Measurements from ENCODE around the gene MLLT6. TPM values are rescaled to one million over a fixed set of nuclear protein-coding genes. Genes with fewer than 3 reads are reported as not detected.
A peak's percentile ranks its signal among the peaks of the same experiment; 100 is the strongest.

The MLLT6 gene
- total RNA-seq, 3 donors from 2014 or later, result 90.1 to 164 (median 112) TPM

DNA sequence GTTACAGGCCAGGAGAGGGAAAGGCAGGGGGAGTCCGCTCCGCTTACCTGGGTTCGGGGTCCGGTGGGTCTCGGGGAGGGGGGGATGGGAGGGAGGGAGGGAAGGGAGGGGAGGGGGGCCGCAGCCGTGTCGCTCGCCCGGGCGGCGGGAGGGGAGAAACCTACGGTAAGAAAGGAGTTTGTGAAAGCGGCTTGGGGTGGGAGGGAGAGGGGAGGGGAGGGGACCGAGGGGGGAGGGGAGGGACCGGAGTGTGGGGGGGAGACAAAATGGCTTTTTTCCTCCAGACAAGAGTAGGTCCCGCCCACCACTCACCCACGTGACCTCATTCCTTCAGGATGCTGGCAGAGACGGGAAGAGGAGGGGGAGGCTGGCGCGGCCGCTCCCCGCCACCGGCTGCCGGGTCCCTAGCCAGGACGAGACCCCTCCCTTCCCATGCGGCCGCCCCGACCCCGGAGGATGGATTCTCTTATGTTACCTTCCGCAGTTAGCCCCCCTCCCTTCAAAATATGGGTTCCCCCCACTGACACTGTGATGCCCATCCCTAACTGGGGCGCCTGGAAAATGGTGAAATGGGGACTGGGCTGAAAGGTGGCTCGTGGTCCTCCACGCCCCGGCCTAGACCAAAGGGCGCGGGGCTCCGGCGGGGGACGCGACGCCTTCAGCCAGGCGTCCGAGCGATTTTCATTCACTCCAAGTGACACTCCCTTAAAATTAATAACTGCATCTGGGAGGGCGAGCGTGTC, 43.2 kb downstream of the MLLT6 start, which contains the start of gene PCGF2:
TSS of gene PCGF2 (minus strand) at position 188 of the 743 bp plus-strand sequence. CDS start 7,934 bp downstream, outside the sequence.
- Histone ChIP-seq H3K36me3 (ENCODE audit: low read depth) (peaks cover 4% of the 10 kb centered on the region), H3K4me3 (peak within 1 kb of the TSS; percentile 43), H3K4me1 (ENCODE audit: low read depth) (peaks cover 44% of the 10 kb centered on the region), H3K9me3 (no peaks in the 10 kb centered on the region)
- DNase-seq (peak; percentile 88 to 97 (median 91)), ATAC-seq (peak; percentile 23)
- TF ChIP-seq, protein P1, sequence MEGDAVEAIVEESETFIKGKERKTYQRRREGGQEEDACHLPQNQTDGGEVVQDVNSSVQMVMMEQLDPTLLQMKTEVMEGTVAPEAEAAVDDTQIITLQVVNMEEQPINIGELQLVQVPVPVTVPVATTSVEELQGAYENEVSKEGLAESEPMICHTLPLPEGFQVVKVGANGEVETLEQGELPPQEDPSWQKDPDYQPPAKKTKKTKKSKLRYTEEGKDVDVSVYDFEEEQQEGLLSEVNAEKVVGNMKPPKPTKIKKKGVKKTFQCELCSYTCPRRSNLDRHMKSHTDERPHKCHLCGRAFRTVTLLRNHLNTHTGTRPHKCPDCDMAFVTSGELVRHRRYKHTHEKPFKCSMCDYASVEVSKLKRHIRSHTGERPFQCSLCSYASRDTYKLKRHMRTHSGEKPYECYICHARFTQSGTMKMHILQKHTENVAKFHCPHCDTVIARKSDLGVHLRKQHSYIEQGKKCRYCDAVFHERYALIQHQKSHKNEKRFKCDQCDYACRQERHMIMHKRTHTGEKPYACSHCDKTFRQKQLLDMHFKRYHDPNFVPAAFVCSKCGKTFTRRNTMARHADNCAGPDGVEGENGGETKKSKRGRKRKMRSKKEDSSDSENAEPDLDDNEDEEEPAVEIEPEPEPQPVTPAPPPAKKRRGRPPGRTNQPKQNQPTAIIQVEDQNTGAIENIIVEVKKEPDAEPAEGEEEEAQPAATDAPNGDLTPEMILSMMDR (IDR thresholded peaks at IDR 0.05), result no peak
- intact Hi-C loops (cut with DNase I, micrococcal nuclease), result no loop called here

DNA sequence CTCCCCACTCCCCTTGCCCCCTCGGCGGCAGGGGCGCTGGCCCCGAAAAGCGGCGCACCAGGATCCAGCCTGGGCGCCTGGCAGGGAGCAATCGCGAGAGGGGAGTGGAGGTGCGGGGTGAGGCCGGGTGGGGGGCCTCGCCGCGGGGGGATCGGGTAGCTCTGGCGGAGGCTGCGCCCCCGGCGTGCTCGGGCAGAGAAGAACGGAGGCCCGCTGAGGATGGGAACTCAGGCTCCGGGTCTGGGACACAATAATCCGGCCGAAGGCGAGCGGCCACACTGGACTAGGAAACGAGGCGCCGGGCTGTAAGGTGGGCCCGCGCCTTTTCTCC, 43.8 kb downstream of the MLLT6 start:
- Histone ChIP-seq H3K4me1 (ENCODE audit: low read depth) (peaks cover 46% of the 10 kb centered on the region), H3K9me3 (no peaks in the 10 kb centered on the region), H3K36me3 (ENCODE audit: low read depth) (peaks cover 4% of the 10 kb centered on the region), H3K4me3 (peak overlapping the region; percentile 23)
- DNase-seq (no peak), ATAC-seq (no peak)
- TF ChIP-seq, protein P1 (IDR thresholded peaks at IDR 0.05), result no peak
- intact Hi-C loops (cut with DNase I, micrococcal nuclease), result no loop called here

DNA sequence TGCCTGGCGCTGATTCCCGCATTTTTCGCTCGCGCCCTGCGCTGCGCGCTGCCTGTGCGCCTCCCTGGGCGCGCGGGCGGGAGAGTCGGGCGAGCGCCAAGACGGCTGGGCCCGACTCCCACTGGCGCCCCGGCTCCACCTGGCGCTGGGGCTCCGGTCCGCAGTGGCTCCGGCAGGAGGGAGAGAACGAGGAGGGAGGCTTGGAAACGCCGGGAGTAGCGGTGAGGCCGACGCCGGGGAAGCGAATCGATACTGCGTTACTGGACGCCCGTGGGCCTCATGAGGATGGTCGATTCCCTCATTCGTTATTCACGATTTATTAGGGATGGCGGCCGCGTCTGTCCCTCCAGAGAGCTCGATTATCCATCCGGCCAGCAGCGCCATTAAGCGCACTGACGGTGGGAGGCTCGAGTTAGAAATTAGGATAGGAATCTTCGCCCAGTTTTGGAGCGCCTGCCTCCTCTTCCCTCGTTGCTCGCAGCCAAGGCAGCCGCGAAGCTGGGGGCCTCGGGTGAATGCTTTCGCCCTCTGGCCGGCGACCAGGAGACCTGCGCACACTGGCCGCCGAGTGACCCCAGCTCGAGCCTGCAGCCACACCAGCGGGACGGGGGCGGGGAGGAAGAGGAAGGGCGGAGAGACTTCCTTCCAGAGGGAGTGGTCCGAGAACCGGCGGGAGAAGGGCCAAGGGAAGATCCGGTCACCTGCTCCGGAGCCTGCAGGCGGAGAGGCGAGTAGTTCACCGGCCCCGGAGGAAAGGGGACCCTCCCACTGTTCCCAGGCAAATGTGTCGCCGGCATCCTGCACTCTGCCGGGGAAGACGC, 44.4 kb downstream of the MLLT6 start:
- H3K4me1 ChIP-seq (ENCODE audit: low read depth), result peaks cover 51% of the 10 kb centered on the region
- TF ChIP-seq, protein P1 (IDR thresholded peaks at IDR 0.05), result no peak
- H3K36me3 ChIP-seq (ENCODE audit: low read depth), result peaks cover 4% of the 10 kb centered on the region
- ATAC-seq (peak; percentile 58), DNase-seq (peak; percentile 85 to 92 (median 88))
- H3K4me3 ChIP-seq, result peak overlapping the region; percentile 23
- no peaks in the 10 kb centered on the region for H3K9me3 ChIP-seq
- intact Hi-C loops (cut with DNase I, micrococcal nuclease), result no loop called here

DNA sequence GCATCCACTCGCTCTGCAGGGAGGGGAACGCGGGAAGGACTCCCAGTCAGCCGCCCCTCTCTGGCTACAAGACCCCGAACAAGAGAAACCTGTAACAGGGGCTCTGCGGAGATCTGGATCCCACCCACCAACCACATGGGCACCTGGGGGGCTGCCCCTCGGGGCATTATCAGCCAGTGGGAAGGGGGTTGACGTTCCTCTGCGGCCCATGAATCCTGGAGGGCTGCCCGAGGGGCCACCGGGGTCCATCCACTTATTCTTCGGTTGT, 44.9 kb downstream of the MLLT6 start:
- H3K4me3 ChIP-seq, result peak overlapping the region; percentile 23
- DNase-seq (no peak), ATAC-seq (no peak)
- no peaks in the 10 kb centered on the region for H3K9me3 ChIP-seq
- TF ChIP-seq, protein P1 (IDR thresholded peaks at IDR 0.05), result no peak
- peaks cover 4% of the 10 kb centered on the region for H3K36me3 ChIP-seq (ENCODE audit: low read depth)
- intact Hi-C loops (cut with DNase I, micrococcal nuclease), result no loop called here
- H3K4me1 ChIP-seq (ENCODE audit: low read depth), result peaks cover 51% of the 10 kb centered on the region

DNA sequence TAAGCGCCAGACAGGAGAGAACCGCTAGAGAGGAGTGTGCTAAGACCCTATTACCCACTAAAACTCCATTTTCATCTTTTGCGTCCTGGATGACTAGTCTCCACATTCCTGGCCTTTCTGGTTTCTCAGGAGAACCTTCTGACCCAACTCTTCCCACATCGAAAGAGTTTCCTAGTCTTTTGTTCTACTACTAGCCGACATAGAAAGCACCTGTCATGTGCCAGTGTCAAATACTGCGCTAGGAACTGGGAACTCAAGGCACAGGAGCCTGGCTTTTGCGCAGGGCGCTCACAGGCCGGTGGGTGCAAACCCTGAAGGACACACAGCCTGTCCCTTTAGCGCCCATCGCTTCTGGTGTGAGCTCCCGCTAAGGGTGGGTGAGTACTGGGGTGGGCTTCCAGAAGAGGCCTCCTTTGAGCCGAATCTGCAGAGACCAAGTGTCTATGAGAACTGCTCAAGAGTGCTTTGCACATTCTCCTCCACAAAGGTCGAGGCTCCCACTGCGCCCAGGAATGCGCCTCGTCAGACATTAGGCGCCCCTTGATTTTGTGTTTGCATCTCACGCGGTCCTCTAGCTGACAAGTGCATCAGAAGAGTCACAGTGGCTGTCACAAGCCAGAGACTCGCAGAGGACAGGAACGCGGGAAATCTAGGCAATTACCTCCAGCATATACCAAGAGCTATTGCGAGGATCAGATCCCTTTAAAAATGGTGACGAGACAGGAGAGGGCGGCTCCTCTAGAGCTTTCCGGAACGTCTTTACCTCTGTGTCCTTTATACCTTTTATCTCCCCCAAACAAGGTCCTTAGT, 45.4 kb downstream of the MLLT6 start:
- H3K4me1 ChIP-seq (ENCODE audit: low read depth), result peaks cover 51% of the 10 kb centered on the region
- peaks cover 4% of the 10 kb centered on the region for H3K36me3 ChIP-seq (ENCODE audit: low read depth)
- H3K9me3 ChIP-seq, result no peaks in the 10 kb centered on the region
- TF ChIP-seq, protein P1 (IDR thresholded peaks at IDR 0.05), result no peak
- peak; percentile 19 for ATAC-seq
- intact Hi-C loops (cut with DNase I, micrococcal nuclease), result no loop called here
- DNase-seq, result peak in 2 of 3 donors; percentile 50 to 60
- H3K4me3 ChIP-seq, result peak overlapping the region; percentile 23
